NCI-H1694 (cell line): ENCODE measurements around the gene CELF5.
"Not testable (repeated sequence)": the region's sequence is repeated elsewhere in the genome, so short reads cannot be mapped to it uniquely, and the experiment has no call there.

Experiments
- DNase-seq: peaks from one replicate; lab custom pipeline; 2025; lab: John Stamatoyannopoulos, UW

Gene CELF5

DNA sequence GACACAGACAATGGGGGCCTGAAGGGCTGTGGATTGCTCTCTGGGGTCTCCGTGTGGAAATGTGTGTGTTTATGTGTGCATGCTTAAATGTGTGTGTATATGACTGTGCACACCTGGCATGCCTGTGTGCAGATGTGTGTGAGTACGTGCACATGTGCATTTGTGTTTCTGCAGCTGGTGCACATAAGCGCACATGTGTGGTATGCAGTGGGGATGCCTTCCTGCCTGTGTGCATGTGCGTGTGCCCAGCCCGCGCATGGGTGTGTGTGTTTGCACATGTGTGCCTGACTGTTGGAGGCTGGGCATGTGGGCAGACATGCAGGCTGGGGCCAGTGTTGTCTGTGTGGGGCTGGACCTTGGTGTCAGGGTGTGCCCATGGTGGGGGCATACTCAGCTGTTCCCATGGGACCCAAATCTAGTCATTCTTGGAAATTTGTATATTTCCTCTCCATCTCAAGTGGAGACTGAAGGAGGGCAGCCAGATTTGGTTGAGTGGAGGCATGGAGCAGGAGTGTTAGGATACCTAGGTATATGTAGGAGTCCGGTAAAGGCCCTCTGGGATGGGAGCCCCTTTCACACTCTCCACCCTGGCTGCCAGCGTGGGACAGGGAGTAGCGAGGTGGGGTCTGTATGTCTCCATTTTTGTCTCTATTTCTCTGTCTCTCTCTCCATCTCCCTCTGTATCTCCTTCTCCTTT lies 49.9 kb downstream of the CELF5 start:
- no peak for DNase-seq

DNA sequence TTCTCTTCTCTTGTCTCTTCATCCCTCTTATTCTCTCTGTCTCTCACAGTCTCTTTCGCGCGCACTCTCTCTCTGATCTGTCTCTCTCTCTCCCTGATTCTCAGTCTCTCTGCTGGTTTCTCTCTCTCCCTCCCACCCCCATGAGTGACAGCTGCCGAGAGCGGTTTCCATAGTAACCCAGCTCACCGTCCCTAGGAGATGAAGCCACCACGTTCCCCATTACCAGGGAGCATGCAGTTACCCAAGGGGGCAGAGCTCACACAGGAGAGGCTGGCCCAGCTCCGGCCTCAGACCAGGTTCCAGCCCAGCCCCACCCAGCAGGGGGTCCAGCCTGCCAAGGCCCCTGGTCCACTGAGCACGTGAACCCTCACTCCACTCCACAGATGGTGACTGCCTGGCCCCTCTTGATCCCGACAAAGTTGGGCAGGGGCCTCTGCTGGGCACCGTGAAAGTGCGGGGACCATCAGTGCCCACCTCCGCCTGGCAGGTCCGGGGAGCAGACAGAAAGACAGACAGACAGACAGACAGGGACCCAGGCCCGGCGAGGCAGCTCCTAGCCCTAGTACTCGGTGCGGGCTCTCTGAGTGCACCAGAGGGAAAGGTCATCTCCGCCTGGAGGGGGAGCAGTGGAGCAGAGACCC lies 50.6 kb downstream of the CELF5 start:
- DNase-seq = peak; percentile 49

DNA sequence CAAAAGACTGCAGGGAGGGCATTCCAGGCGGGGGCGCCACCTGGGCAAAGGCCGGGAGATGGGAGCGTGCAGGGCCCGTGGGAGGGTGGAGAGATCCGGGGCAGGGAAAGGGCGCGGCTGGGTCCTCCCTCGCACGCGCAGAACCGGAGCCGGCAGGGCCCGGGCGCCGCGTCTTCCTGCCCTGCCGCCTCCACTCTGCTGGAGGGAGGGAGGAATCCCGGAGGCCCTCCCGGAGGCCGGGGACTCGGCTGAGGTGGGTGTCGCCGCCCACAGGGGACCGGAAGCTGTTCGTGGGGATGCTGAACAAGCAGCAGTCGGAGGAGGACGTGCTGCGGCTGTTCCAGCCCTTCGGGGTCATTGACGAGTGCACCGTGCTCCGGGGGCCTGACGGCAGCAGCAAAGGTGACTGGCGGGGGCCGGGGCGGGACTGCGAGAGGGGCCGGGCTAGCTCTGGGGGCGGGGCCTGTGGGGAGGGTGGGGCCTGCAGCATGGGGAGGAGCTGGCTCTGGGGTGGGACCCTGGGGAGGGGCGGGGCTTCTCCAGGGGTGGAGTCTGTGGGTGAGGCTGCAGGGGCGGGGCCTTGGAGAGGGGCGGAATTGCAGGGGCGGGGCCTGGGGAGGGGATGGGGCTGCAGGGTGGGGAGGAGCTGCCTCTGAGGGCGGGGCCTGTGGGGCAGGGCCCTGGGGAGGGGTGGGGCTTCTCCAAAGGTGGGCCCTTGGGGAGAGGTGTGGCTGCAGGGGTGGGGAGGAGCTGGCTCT lies 51.3 kb downstream of the CELF5 start:
- DNase-seq = peak; percentile 55

- DNase-seq = no peak
These were observed 51.9 kb downstream of the CELF5 start for GRCh38 chr19:3276341-3276799.

GRCh38 chr19:3277649-3278048 lies 53.2 kb downstream of the CELF5 start:
- no peak for DNase-seq

- DNase-seq = no peak
These were observed 53.8 kb downstream of the CELF5 start for GRCh38 chr19:3278294-3278693.

- no peak for DNase-seq
These were observed 54.3 kb downstream of the CELF5 start for GRCh38 chr19:3278749-3279148.

DNA sequence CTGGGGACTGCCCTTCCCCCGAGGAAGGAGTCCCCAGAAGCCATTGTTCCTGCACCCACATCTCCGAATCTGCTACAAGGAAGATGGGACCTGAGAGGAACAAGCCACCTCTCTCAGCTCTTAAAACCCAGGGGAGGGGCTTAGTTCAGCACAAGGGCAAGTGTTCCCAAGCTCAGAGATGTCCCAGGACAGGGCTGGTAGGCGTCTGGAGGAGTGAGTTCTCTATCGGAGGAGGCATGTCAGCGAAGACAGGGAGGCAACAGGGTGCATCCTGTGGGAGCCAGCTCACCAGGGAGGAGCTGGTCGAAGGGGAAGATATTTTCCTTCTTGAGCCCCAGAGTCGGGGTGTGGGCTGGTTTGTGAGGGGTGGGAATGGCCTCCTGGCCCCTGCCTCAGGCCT lies 54.8 kb downstream of the CELF5 start:
- no peak for DNase-seq

GRCh38 chr19:3281026-3281425 lies 56.6 kb downstream of the CELF5 start:
- no peak for DNase-seq

GRCh38 chr19:3282155-3282554 lies 57.7 kb downstream of the CELF5 start:
- no peak for DNase-seq

GRCh38 chr19:3282564-3282963 lies 58.1 kb downstream of the CELF5 start:
- no peak for DNase-seq

- no peak for DNase-seq
These were observed 58.8 kb downstream of the CELF5 start for GRCh38 chr19:3283246-3283751.

DNA sequence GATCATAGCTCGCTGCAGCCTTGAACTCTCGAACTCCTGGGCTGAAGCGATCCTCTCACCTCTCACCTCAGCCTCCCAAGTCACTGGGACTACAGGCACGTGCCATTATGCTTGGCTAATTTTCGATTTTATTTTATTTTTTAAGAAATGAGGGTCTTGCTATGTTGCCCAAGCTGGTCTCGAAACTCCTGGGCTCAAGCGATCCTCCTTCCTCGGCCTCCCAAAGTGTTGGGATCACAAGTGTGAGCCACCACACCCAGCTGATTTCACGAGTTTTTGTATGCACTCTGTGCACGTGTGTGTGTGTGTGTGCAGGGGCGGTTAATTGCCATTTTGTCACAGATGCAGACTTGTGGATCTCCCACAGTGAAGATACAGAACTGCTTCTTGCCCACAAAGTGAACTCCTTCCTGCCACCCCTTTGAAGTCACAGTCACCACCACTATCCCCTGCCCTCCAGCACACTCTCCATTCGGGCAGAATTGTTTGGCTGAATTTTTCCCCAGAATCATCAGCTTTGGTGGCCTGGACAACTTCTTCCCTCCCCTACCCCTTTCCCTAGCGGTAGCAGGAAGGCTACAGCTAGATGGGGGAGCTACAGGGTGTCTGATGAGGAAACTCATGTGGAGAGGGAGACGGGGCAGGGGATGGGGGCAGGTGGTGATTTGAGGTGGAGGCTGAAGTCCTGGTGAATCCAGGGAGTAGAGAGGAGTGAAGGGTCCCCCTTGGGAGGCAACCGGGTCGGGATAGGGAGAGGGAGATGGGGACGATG lies 59.6 kb downstream of the CELF5 start:
- no peak for DNase-seq

DNA sequence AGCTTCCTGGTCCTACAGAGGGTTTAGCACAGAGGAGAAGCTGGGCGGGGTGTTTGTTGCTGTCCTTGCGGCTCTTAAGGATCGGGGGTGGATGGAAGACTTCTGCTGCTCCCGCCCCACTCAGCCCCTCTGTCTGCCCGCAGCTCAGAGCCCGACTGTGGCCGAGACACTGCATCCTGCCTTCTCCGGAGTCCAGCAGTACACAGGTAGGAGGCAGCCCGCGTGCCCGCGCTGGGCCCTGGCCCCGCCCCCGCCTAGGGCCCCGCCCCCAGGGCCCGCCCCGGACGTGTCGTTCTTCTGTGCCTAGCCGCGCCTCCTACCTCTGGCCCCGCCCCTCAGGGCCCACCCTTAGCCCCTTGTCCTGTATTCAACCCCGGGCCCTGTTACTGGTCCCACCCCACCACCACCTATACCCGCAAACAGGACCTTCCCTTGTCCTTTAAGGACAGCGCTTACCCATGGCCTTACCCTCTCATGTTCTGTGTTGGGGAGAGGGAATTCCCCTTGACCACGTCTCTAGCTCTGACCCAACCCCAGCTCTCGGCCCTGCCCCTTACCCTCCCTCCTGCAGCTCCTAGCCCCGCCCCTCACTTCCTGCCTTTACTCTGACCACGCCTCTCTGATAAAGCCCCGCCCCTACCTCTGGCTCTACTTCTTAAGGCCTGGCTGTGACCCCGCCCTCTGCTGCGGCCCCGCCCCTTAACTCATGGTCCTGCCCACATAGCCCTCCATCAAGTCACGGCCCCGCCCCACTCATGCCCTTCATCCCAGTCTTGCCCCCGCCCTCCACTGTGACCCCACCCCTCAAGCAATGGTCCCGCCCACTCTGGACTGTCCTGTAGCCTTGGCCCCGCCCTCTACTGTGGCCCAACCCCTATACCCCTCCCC lies 60.5 kb downstream of the CELF5 start:
- no peak for DNase-seq

GRCh38 chr19:3285647-3286176 lies 61.3 kb downstream of the CELF5 start:
- DNase-seq = no peak

DNA sequence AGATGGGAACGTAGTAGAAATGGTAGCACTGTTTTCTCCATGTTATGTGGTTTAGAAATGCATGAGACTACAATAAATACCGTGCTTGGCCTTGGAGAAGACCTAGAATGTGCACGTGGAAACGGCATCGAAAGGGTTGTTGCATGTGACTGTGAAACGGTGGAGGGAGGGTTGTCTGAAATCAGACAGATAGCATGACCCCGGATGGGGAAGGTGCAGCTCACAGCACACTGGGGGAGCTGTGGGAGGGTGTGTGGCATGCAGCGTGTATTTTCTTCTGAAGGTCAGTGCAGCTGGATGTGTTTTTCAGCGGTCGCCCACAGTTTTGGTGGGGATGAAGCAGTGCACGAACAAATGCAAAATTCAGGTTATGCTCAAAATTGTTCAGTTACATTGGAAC lies 63.4 kb downstream of the CELF5 start:
- no peak for DNase-seq

GRCh38 chr19:3288437-3288836 lies 64.0 kb downstream of the CELF5 start:
- not testable (repeated sequence) for DNase-seq

GRCh38 chr19:3289971-3290569 lies 65.6 kb downstream of the CELF5 start:
- DNase-seq = no peak

GRCh38 chr19:3290858-3291257 lies 66.4 kb downstream of the CELF5 start:
- not testable (repeated sequence) for DNase-seq

DNA sequence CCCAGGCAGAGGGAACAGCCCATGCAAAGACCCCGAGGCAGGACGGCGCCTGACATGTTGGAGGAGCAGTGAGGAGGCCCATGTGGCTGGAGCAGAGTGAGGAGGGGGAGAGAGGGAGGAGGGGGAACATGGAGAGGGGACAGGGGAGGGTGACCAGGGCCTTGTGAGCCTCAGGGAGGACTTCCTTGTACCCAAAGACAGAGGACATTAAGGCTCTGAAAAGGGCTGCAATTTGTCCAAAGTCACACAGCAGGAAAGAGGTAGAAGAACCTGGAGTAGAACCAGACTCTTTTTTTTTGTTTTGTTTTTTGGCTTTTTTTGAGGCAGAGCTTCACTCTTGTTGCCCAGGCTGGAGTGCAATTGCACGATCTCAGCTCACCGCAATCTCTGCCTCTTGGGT lies 67.2 kb downstream of the CELF5 start:
- DNase-seq = no peak
